ENCODE measurements around the gene MRPL21. TPM values are rescaled to one million over a fixed set of nuclear protein-coding genes. Genes with fewer than 3 reads are reported as not detected.

Gene MRPL21
- total and polyA plus RNA-seq, 2 experiments from 2014 or later, result 62.4 to 232 TPM

- TF ChIP-seq STAT1 (IDR thresholded peaks at IDR 0.05; ENCODE audit: unreplicated experiment), result no peak
- no peak for TF ChIP-seq ZNF331 (CRISPR knock-in tag; IDR thresholded peaks at IDR 0.05; ENCODE audit: low read depth)
- no peak for TF ChIP-seq CREB1 (CRISPR knock-in tag; IDR thresholded peaks at IDR 0.05; ENCODE audit: low read depth)
- TF ChIP-seq EZH2 (IDR thresholded peaks at IDR 0.05; ENCODE audit: low read depth, unreplicated experiment), result no peak
- no peak for TF ChIP-seq REST (IDR thresholded peaks at IDR 0.05; ENCODE audit: unreplicated experiment)
- no peak for TF ChIP-seq NANOG (IDR thresholded peaks at IDR 0.05; ENCODE audit: borderline replicate concordance)
Observed at GRCh38 chr11:68931911-68932310, 28.3 kb upstream of the MRPL21 start (continued).

- no peak overlapping the region for H3K27ac Mint-ChIP-seq
- peaks cover 11% of the 10 kb centered on the region for H3K36me3 ChIP-seq (ENCODE audit: insufficient read depth)
- no peaks in the 10 kb centered on the region for H3K79me2 ChIP-seq (replicated peaks; ENCODE audit: insufficient read depth)
- TF ChIP-seq EZH2 (IDR thresholded peaks at IDR 0.05; ENCODE audit: low read depth, unreplicated experiment), result no peak
- TF ChIP-seq STAT1 (IDR thresholded peaks at IDR 0.05; ENCODE audit: unreplicated experiment), result no peak
- no peak for TF ChIP-seq ETS1 (IDR thresholded peaks at IDR 0.05)
- no peak for TF ChIP-seq ZNF462 (CRISPR knock-in tag; IDR thresholded peaks at IDR 0.05)
- TF ChIP-seq ZNF114 (CRISPR knock-in tag; IDR thresholded peaks at IDR 0.05), result no peak
- no peak for TF ChIP-seq CREB1 (CRISPR knock-in tag; IDR thresholded peaks at IDR 0.05; ENCODE audit: low read depth)
- no peak for TF ChIP-seq NANOG (IDR thresholded peaks at IDR 0.05; ENCODE audit: borderline replicate concordance)
- no peak for TF ChIP-seq POLR2AphosphoS5 (IDR thresholded peaks at IDR 0.05; ENCODE audit: low read depth)
- TF ChIP-seq JUNB (IDR thresholded peaks at IDR 0.05; ENCODE audit: unreplicated experiment), result no peak
- no peak for TF ChIP-seq ZNF331 (CRISPR knock-in tag; IDR thresholded peaks at IDR 0.05; ENCODE audit: low read depth)
Observed at GRCh38 chr11:68930991-68931855, 27.6 kb upstream of the MRPL21 start.

More at GRCh38 chr11:68930991-68931855, 27.6 kb upstream of the MRPL21 start:
- Histone ChIP-seq H3K4me3 (no peak overlapping the region), H3F3A (replicated peaks; ENCODE audit: low read depth) (no peaks in the 10 kb centered on the region), H2AFZ (no peak overlapping the region), H4K20me1 (replicated peaks; ENCODE audit: insufficient read depth) (peaks cover 3% of the 10 kb centered on the region; the same call in 1 of the 2 replicates), H3K4me1 (ENCODE audit: insufficient read depth) (no peaks in the 10 kb centered on the region), H3K27me3 (ENCODE audit: insufficient read depth) (no peaks in the 10 kb centered on the region), H3K4me2 (no peak overlapping the region), H3K9me2 (ENCODE audit: insufficient read depth) (no peaks in the 10 kb centered on the region), H3K27ac (ENCODE audit: low read depth) (no peak overlapping the region)
- Mint-ChIP-seq H3K36me3 (ENCODE audit: low read depth) (peaks cover 48% of the 10 kb centered on the region), H3K4me3 (no peak overlapping the region; the same call in 2 of the 3 replicates), H3K27me3 (ENCODE audit: insufficient read depth, low read depth, poor library complexity) (peaks cover 5% of the 10 kb centered on the region), H3K4me1 (no peaks in the 10 kb centered on the region), H3K9me3 (peaks cover 4% of the 10 kb centered on the region; the same call in 2 of the 3 replicates)
- DNase-seq (ENCODE audit: low spot score), result no peak
- peak; percentile 48; the same call in 2 of the 3 replicates for ATAC-seq

Data from GM23338 (cell line).